Endothelial cell of umbilical vein (primary cell): ENCODE results near the gene FUCA2.

ENCODE experiments used
- CTCF ChIP-seq, 2 donors: IDR thresholded peaks; 1 replicate in 1 of 2; 2 replicates in 1 of 2; pipeline ENCODE4 v1.5.1; 2011; ENCODE audit warnings: low read length in 2 of 2, mild to moderate bottlenecking in 2 of 2, moderate library complexity in 2 of 2, control low read depth in 1 of 2, inconsistent platforms in 1 of 2, low read depth in 1 of 2; ENCODE audit not compliant: insufficient read depth in 1 of 2; ENCODE audit errors: extremely low read depth in 1 of 2
- FOS ChIP-seq: IDR thresholded peaks from 2 replicates; pipeline ENCODE4 v1.6.1; 2011; ENCODE audit warnings: mild to moderate bottlenecking, low read length, moderate library complexity, borderline replicate concordance; ENCODE audit not compliant: insufficient read depth
- JUN ChIP-seq: IDR thresholded peaks from 2 replicates; pipeline ENCODE4 v1.6.1; 2011; ENCODE audit warnings: borderline replicate concordance, low read depth; ENCODE audit not compliant: insufficient read length, insufficient read depth
- MAX ChIP-seq: IDR thresholded peaks from 2 replicates; pipeline ENCODE4 v1.6.1; 2011; ENCODE audit not compliant: insufficient read depth, insufficient read length
- MYC ChIP-seq: IDR thresholded peaks from one replicate; pipeline ENCODE4 v1.6.1; 2011; ENCODE audit warnings: mild to moderate bottlenecking, low read depth, low read length
- POLR2A ChIP-seq: IDR thresholded peaks from 2 replicates; pipeline ENCODE4 v1.6.1; 2012; ENCODE audit warnings: low read depth, mild to moderate bottlenecking, control low read depth, low read length
- POLR2AphosphoS5 ChIP-seq: IDR thresholded peaks from 2 replicates; pipeline ENCODE4 v1.6.1; 2012; ENCODE audit warnings: low read depth, mild to moderate bottlenecking, control low read depth, low read length, moderate library complexity; ENCODE audit not compliant: insufficient read depth

- TF ChIP-seq MAX (no peak), CTCF (IDR thresholded peaks at IDR 0.05; ENCODE audit: extremely low read depth in 1 of 2, insufficient read depth in 1 of 2, low read depth in 1 of 2, low read length in 2 of 2) (no peak), POLR2AphosphoS5 (no peak), JUN (no peak), POLR2A (no peak), FOS (no peak), MYC (no peak)
Measured at GRCh38 chr6:143540192-143540591, 28.7 kb upstream of the FUCA2 start.
